ENCODE data around the gene PCSK6. TPM values are rescaled to one million over a fixed set of nuclear protein-coding genes. Genes with fewer than 3 reads are reported as not detected.

PCSK6 gene
- polyA plus RNA-seq, 1 donor from 2014 or later, result 1.1 TPM

DNA sequence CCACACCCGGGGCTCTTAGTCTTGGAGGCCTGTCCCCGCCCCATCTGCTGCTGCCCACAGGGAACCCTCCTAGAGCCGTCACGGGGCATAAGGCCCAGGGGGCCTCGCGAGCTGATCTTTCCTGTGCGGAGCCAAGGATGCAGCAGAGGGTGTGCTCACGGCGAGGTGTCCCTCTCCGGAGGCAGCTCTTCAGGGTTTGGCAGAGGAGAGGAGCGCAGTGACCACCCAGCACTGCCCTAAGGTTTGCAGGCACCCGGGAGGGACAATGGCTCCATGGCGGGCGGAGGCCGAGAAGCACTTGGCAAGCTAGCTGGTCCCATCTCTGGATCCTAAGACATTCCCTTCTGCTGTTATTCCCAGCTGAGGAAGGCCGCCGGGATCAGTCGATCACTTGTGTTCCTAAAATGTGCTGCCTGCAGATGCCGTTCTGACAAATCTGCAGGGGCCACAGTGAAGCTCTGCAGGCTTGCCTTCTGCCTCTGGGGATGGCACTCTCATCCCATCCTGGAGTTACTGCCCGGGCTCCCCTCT lies 47.4 kb upstream of the PCSK6 start:
- no peaks in the 10 kb centered on the region for H3K36me3 ChIP-seq (ENCODE audit: insufficient read depth, low read length)
- H3K9me3 ChIP-seq (ENCODE audit: low read length), result no peaks in the 10 kb centered on the region
- TF ChIP-seq SMC3 (conservative IDR thresholded peaks at IDR 0.05; ENCODE audit: poor library complexity), result no peak
- TF ChIP-seq, protein P1, sequence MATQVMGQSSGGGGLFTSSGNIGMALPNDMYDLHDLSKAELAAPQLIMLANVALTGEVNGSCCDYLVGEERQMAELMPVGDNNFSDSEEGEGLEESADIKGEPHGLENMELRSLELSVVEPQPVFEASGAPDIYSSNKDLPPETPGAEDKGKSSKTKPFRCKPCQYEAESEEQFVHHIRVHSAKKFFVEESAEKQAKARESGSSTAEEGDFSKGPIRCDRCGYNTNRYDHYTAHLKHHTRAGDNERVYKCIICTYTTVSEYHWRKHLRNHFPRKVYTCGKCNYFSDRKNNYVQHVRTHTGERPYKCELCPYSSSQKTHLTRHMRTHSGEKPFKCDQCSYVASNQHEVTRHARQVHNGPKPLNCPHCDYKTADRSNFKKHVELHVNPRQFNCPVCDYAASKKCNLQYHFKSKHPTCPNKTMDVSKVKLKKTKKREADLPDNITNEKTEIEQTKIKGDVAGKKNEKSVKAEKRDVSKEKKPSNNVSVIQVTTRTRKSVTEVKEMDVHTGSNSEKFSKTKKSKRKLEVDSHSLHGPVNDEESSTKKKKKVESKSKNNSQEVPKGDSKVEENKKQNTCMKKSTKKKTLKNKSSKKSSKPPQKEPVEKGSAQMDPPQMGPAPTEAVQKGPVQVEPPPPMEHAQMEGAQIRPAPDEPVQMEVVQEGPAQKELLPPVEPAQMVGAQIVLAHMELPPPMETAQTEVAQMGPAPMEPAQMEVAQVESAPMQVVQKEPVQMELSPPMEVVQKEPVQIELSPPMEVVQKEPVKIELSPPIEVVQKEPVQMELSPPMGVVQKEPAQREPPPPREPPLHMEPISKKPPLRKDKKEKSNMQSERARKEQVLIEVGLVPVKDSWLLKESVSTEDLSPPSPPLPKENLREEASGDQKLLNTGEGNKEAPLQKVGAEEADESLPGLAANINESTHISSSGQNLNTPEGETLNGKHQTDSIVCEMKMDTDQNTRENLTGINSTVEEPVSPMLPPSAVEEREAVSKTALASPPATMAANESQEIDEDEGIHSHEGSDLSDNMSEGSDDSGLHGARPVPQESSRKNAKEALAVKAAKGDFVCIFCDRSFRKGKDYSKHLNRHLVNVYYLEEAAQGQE (IDR thresholded peaks at IDR 0.05; ENCODE audit: borderline replicate concordance), result no peak
- no peak for TF ChIP-seq EP300 (conservative IDR thresholded peaks at IDR 0.05; ENCODE audit: poor library complexity, severe bottlenecking)
- no peak for TF ChIP-seq MXI1 (conservative IDR thresholded peaks at IDR 0.05; ENCODE audit: poor library complexity, severe bottlenecking)
- TF ChIP-seq TAF1 (IDR thresholded peaks at IDR 0.05; ENCODE audit: low read depth), result no peak
- TF ChIP-seq, protein P2, sequence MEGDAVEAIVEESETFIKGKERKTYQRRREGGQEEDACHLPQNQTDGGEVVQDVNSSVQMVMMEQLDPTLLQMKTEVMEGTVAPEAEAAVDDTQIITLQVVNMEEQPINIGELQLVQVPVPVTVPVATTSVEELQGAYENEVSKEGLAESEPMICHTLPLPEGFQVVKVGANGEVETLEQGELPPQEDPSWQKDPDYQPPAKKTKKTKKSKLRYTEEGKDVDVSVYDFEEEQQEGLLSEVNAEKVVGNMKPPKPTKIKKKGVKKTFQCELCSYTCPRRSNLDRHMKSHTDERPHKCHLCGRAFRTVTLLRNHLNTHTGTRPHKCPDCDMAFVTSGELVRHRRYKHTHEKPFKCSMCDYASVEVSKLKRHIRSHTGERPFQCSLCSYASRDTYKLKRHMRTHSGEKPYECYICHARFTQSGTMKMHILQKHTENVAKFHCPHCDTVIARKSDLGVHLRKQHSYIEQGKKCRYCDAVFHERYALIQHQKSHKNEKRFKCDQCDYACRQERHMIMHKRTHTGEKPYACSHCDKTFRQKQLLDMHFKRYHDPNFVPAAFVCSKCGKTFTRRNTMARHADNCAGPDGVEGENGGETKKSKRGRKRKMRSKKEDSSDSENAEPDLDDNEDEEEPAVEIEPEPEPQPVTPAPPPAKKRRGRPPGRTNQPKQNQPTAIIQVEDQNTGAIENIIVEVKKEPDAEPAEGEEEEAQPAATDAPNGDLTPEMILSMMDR (IDR thresholded peaks at IDR 0.05; ENCODE audit: poor library complexity, severe bottlenecking), result no peak
- no peak for TF ChIP-seq RAD21 (conservative IDR thresholded peaks at IDR 0.05)
- TF ChIP-seq EZH2 (IDR thresholded peaks at IDR 0.05; ENCODE audit: borderline replicate concordance, insufficient read depth, low read length, poor library complexity, severe bottlenecking), result no peak
- no peak for TF ChIP-seq POLR2AphosphoS5 (IDR thresholded peaks at IDR 0.05)
- H3K27me3 ChIP-seq (ENCODE audit: insufficient read depth, low read depth, low read length), result no peaks in the 10 kb centered on the region
- no peak overlapping the region for H3K4me3 ChIP-seq (ENCODE audit: low read length)
- no peaks in the 10 kb centered on the region for H3F3A ChIP-seq (ENCODE audit: insufficient read depth, low read length, poor library complexity, severe bottlenecking)
- H3K27ac ChIP-seq (ENCODE audit: low read length), result no peak overlapping the region
- no peaks in the 10 kb centered on the region for H3K79me2 ChIP-seq (replicated peaks; ENCODE audit: insufficient read depth, low read length)
- H3K9me2 ChIP-seq (ENCODE audit: insufficient read depth, low read length), result no peaks in the 10 kb centered on the region
- H3K4me2 ChIP-seq (ENCODE audit: low read length), result no peak overlapping the region
- H4K20me1 ChIP-seq (ENCODE audit: insufficient read depth), result no peaks in the 10 kb centered on the region
- no peak overlapping the region for H2AFZ ChIP-seq (ENCODE audit: low read depth, low read length)
- H3K9ac ChIP-seq (ENCODE audit: low read length), result no peak overlapping the region

DNA sequence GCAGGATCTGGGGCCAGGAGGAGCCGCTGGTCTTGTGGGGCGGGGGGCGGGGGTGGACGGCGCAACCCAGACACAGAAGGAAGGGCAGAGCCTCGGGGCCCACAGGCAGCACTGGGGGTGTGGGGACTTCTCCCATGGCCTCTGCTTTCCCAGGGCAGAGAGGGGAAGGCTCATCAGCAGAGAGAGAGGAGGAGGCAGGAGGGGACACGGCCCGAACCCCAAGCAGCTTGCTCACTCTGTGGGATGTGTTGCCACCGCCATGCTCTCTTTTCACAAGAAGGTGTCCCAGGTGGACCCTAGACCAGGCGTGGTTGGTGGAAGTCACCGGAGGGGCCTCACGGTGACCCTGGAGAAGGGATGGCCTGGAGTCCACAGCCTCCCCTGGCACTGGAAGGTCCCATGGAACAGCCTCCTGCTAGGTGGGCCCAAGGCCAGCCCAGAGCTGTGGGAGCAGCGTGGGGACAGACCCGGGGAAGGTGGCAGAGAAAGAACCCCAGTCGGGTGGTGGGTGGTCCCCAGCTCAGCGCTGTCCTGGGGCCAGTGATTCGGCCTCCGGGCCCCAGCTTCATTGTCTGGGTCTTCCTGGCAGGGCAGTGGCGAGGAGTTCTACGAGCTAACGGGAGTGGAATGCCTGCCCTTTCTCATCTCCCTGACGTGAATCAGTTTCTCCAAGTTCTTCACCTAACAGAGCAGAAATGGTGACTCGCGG lies 46.8 kb upstream of the PCSK6 start:
- Histone ChIP-seq H3K9me3 (ENCODE audit: low read length) (no peaks in the 10 kb centered on the region), H3K4me2 (ENCODE audit: low read length) (no peak overlapping the region), H3K27me3 (ENCODE audit: insufficient read depth, low read depth, low read length) (no peaks in the 10 kb centered on the region), H3K36me3 (ENCODE audit: insufficient read depth, low read length) (no peaks in the 10 kb centered on the region), H4K20me1 (ENCODE audit: insufficient read depth) (no peaks in the 10 kb centered on the region), H3K27ac (ENCODE audit: low read length) (no peak overlapping the region), H2AFZ (ENCODE audit: low read depth, low read length) (no peak overlapping the region), H3F3A (ENCODE audit: insufficient read depth, low read length, poor library complexity, severe bottlenecking) (no peaks in the 10 kb centered on the region), H3K4me3 (ENCODE audit: low read length) (no peak overlapping the region), H3K9me2 (ENCODE audit: insufficient read depth, low read length) (no peaks in the 10 kb centered on the region), H3K9ac (ENCODE audit: low read length) (no peak overlapping the region), H3K79me2 (replicated peaks; ENCODE audit: insufficient read depth, low read length) (no peaks in the 10 kb centered on the region)
- TF ChIP-seq, protein P1 (IDR thresholded peaks at IDR 0.05; ENCODE audit: borderline replicate concordance), result no peak
- TF ChIP-seq EP300 (conservative IDR thresholded peaks at IDR 0.05; ENCODE audit: poor library complexity, severe bottlenecking) (no peak), TAF1 (IDR thresholded peaks at IDR 0.05; ENCODE audit: low read depth) (no peak), RAD21 (conservative IDR thresholded peaks at IDR 0.05) (no peak), SMC3 (conservative IDR thresholded peaks at IDR 0.05; ENCODE audit: poor library complexity) (no peak)

All from neural cell (in vitro differentiated cells).